Cardiac ventricle fibroblast (primary cell): ENCODE data around the gene BTBD2. TPM values are rescaled to one million over a fixed set of nuclear protein-coding genes. Genes with fewer than 3 reads are reported as not detected.

Experiments used
- total RNA-seq: library from RNA; depleted of rRNA; stranded (reverse); fragments of >200 nt; gene quantifications from 2 replicates; pipeline ENCODE4 v1.2.3, GENCODE V29; 2015

BTBD2 gene
- 91.3 and 97.8 TPM in 2 replicates for total RNA-seq

GRCh38 chr19:2015608-2015950, at the start of gene BTBD2:
TSS of gene BTBD2 (minus strand) at chr19:2015714. CDS start at chr19:2015703, 11 bp downstream.

GRCh38 chr19:2050991-2051772, 35.7 kb upstream of the BTBD2 start, which contains the start of gene MKNK2:
TSS of gene MKNK2 (minus strand) at chr19:2051244. CDS start at chr19:2050851, 393 bp downstream.

GRCh38 chr19:1941146-1942077, 74.1 kb downstream of the BTBD2 start, which contains the start of gene CSNK1G2:
TSS of gene CSNK1G2 (plus strand) at chr19:1941172. CDS start at chr19:1969773, 28,601 bp downstream.

Other genes with a start within 250 kb of the BTBD2 start
- 3.2 and 3.3 TPM in 2 replicates for gene ATP8B3, start 203.4 kb downstream of the BTBD2 start, total RNA-seq
- gene REXO1, start 167.2 kb downstream of the BTBD2 start, total RNA-seq: 7.5 and 8.5 TPM in 2 replicates
- 8.8 and 10.7 TPM in 2 replicates for gene KLF16, start 152.1 kb downstream of the BTBD2 start, total RNA-seq
- 81.1 and 88.8 TPM in 2 replicates for gene ABHD17A, start 130.2 kb downstream of the BTBD2 start, total RNA-seq
- gene ADAT3, start 110.3 kb downstream of the BTBD2 start, total RNA-seq: 4.9 and 5.3 TPM in 2 replicates
- gene SCAMP4, start 110.3 kb downstream of the BTBD2 start, total RNA-seq: 112 and 131 TPM in 2 replicates
- gene CSNK1G2, start 74.5 kb downstream of the BTBD2 start, total RNA-seq: 32.7 and 39.0 TPM in 2 replicates
- gene MKNK2, start 35.5 kb upstream of the BTBD2 start, total RNA-seq: 86.6 and 102 TPM in 2 replicates
- gene MOB3A, start 80.6 kb upstream of the BTBD2 start, total RNA-seq: 31.0 and 34.4 TPM in 2 replicates
- 0.62 and 1.3 TPM in 2 replicates for gene IZUMO4, start 81.2 kb upstream of the BTBD2 start, total RNA-seq
- gene AP3D1, start 135.9 kb upstream of the BTBD2 start, total RNA-seq: 79.8 and 87.5 TPM in 2 replicates
- gene DOT1L, start 148.2 kb upstream of the BTBD2 start, total RNA-seq: 6.4 and 6.6 TPM in 2 replicates
- gene PLEKHJ1, start 220.6 kb upstream of the BTBD2 start, total RNA-seq: 44.6 and 47.2 TPM in 2 replicates
- 36.3 and 60.0 TPM in 2 replicates for gene SF3A2, start 221.1 kb upstream of the BTBD2 start, total RNA-seq
- 0.31 and 0.39 TPM in 2 replicates for gene AMH, start 233.6 kb upstream of the BTBD2 start, total RNA-seq
- gene JSRP1, start 240.7 kb upstream of the BTBD2 start, total RNA-seq: not detected in 2 replicates